ENCODE measurements around the gene RPF1. TPM values are rescaled to one million over a fixed set of nuclear protein-coding genes. Genes with fewer than 3 reads are reported as not detected.

The RPF1 gene, protein sequence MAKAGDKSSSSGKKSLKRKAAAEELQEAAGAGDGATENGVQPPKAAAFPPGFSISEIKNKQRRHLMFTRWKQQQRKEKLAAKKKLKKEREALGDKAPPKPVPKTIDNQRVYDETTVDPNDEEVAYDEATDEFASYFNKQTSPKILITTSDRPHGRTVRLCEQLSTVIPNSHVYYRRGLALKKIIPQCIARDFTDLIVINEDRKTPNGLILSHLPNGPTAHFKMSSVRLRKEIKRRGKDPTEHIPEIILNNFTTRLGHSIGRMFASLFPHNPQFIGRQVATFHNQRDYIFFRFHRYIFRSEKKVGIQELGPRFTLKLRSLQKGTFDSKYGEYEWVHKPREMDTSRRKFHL
- total RNA-seq (10 to 100 TPM; 60.1 to 63.5 TPM), polyA plus RNA-seq (59.7 TPM)

DNA sequence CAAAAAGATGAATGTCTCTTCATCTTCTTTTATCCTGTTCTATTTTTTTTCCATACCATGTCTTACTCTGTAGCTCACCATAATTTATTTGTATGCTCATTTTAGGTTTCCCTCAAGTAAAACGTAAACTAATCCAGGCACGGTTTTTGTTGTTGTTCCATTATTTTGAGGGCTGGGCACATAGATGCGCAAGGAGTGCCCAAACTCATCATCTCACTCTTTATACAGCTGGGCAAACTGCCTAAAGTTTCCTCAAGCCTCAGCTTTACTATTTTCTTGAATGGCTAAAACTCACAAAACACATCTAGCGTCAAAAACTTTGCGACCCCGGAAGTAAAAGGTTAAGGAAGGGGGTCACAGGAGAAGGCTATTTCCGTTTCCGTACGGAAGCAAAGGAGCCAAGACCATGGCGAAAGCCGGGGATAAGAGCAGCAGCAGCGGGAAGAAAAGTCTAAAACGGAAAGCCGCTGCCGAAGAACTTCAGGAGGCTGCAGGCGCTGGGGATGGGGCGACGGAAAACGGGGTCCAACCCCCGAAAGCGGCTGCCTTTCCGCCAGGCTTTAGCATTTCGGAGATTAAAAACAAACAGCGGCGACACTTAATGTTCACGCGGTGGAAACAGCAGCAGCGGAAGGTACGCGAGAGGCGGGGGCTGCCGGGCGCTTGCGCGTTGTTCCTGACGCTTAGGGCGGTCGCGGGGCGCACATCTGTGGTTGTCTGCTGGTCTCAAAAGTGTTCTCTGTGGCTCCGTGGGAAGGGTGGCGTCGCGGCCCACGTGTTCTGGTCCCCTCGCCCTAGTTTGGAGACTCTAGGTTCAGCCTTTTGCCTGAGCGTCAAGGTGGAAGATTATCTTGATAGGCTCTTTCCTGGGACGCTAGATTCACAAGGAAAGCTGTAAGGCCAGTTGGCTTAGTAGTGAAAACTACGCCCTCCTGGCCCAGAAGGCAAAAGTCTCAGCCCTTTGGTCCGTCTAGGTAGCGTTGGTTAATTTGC, at the start of gene RPF1:
TSS of gene RPF1 (plus strand) at position 391 of the 993 bp plus-strand sequence. CDS start at position 407, 16 bp downstream.
- Histone ChIP-seq H3K9me3 (ENCODE audit: low read length) (no peaks in the 10 kb centered on the region), H3K36me3 (ENCODE audit: insufficient read depth, low read length) (peaks cover 20% of the 10 kb centered on the region), H3K27ac (ENCODE audit: low read depth, low read length) (peak within 1 kb of the TSS; percentile 85), H3K4me1 (ENCODE audit: insufficient read depth, low read length) (peaks cover 35% of the 10 kb centered on the region), H3K27me3 (ENCODE audit: insufficient read depth, low read length, poor library complexity, severe bottlenecking) (no peaks in the 10 kb centered on the region), H3K4me3 (ENCODE audit: low read length) (peak within 1 kb of the TSS; percentile 54)
- Mint-ChIP-seq H3K27ac (peak within 1 kb of the TSS; percentile 97 to 100 (median 99)), H3K4me3 (peak within 1 kb of the TSS; percentile 98 to 100 (median 99)), H3K4me1 (peaks cover 39 to 55% (median 47%) of the 10 kb centered on the region in 3 donors), H3K27me3 (peaks cover 17 to 38% of the 10 kb centered on the region in 2 donors), H3K36me3 (peaks cover 21 to 40% (median 28%) of the 10 kb centered on the region in 3 donors), H3K9me3 (peaks cover 3 to 9% (median 6%) of the 10 kb centered on the region in 5 donors)
- POLR2A ChIA-PET, result interaction anchor here (0.6 to 3.0 kb wide), 6 partner anchors 27 to 94 kb away, joined by 3 to 13 read pairs (median 3); partner anchors contain the start of genes CTBS, GNG5 and SPATA1
- CTCF ChIA-PET, result interaction anchor here (0.9 to 1.8 kb wide), 7 partner anchors 23 to 338 kb away, joined by 4 to 8 read pairs (median 4); partner anchors contain the start of genes CTBS, GNG5, PRKACB and SPATA1
- DNase-seq, result peak; percentile 68 to 89 (median 85)

- Mint-ChIP-seq H3K4me3 (no peak overlapping the region), H3K27ac (peak overlapping the region in 1 of 8 donors; percentile 22), H3K4me1 (peaks cover 0 to 11% (median 9%) of the 10 kb centered on the region in 3 donors), H3K36me3 (peaks cover 0 to 6% (median 0%) of the 10 kb centered on the region in 3 donors), H3K27me3 (no peaks in the 10 kb centered on the region), H3K9me3 (peaks cover 0 to 7% (median 2%) of the 10 kb centered on the region in 5 donors)
- CTCF ChIA-PET, result interaction anchor here (1.2 kb wide), 1 partner anchor 190 kb away, joined by 3 read pairs; no protein-coding TSS in a partner anchor
- Histone ChIP-seq H3K36me3 (ENCODE audit: insufficient read depth, low read length) (no peaks in the 10 kb centered on the region), H3K27ac (ENCODE audit: low read depth, low read length) (no peak overlapping the region), H3K27me3 (ENCODE audit: insufficient read depth, low read length, poor library complexity, severe bottlenecking) (no peaks in the 10 kb centered on the region), H3K4me3 (ENCODE audit: low read length) (no peak overlapping the region), H3K4me1 (ENCODE audit: insufficient read depth, low read length) (peaks cover 22% of the 10 kb centered on the region), H3K9me3 (ENCODE audit: low read length) (no peaks in the 10 kb centered on the region)
- no peak for DNase-seq
- POLR2A ChIA-PET, result no interaction called here
These were observed 48.5 kb upstream of the RPF1 start for GRCh38 chr1:84430546-84430945.

DNA sequence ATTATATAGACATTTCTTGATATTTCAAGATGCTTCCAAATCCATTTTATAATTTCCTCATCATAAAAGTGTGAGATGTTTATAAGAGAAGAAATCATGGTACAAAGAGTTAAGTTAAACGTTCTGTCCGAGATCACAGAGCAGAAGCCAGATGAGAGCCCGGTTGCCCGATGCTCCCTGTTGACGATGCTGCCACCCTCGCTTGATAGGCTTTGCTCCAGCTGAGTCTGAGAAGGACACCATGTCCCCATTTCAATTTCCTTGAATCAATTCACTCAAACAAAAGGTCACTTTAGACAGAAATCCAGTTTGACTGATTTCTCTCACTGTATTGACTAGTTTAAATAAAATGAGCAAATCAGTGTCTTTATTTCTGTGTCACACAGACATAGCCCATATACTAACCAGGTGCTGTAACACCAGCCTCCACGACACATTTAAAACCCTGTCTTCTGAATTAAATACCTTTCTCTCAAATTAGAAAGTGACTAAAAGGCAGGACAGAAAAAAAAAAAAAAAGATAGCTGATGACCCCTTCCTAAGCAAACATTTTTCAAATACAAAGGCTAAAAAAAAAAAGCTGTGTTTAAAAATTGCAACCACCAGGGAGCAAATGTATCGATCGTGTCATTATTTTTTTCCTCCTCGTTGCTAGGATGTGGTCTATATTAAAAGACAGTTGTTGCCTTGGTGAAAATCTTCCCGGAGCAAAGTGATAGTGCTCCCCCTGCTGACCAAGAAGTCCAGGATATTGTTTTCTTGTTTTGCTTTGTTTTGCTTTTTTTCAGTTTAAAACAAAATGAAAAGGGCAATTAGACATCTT, 45.6 kb upstream of the RPF1 start:
- peak in 4 of 5 donors; percentile 35 to 81 (median 74) for DNase-seq
- H3K4me3 Mint-ChIP-seq, result peak overlapping the region; percentile 61 to 86 (median 73)
- CTCF ChIA-PET, result interaction anchor here (0.7 to 3.2 kb wide), 20 partner anchors 8 to 506 kb away, joined by 3 to 34 read pairs (median 4); partner anchors contain the start of gene PRKACB

GRCh38 chr1:84434081-84434769, 44.8 kb upstream of the RPF1 start:
- no peaks in the 10 kb centered on the region for H3K36me3 ChIP-seq (ENCODE audit: insufficient read depth, low read length)
- peak overlapping the region; percentile 28 for H3K4me3 ChIP-seq (ENCODE audit: low read length)
- H3K9me3 ChIP-seq (ENCODE audit: low read length), result no peaks in the 10 kb centered on the region
- CTCF ChIA-PET, result interaction anchor here (0.7 to 3.2 kb wide), 18 partner anchors 8 to 507 kb away, joined by 3 to 34 read pairs (median 4); partner anchors contain the start of gene PRKACB
- POLR2A ChIA-PET, result interaction anchor here (0.6 to 3.1 kb wide), 5 partner anchors 290 to 1736 kb away, joined by 4 to 20 read pairs (median 5); partner anchors contain the start of gene PRKACB
- peak in 1 of 5 donors; percentile 5 for DNase-seq
- no peaks in the 10 kb centered on the region for H3K27me3 ChIP-seq (ENCODE audit: insufficient read depth, low read length, poor library complexity, severe bottlenecking)
- no peak overlapping the region for H3K27ac ChIP-seq (ENCODE audit: low read depth, low read length)
- Mint-ChIP-seq H3K4me3 (peak overlapping the region; percentile 61 to 86 (median 73)), H3K9me3 (peaks cover 0 to 7% (median 2%) of the 10 kb centered on the region in 5 donors), H3K27me3 (peaks cover 0 to 2% of the 10 kb centered on the region in 2 donors), H3K36me3 (peaks cover 0 to 6% (median 0%) of the 10 kb centered on the region in 3 donors), H3K4me1 (peaks cover 0 to 21% (median 9%) of the 10 kb centered on the region in 3 donors), H3K27ac (peak overlapping the region in 7 of 8 donors; percentile 30 to 88 (median 83))
- peaks cover 43% of the 10 kb centered on the region for H3K4me1 ChIP-seq (ENCODE audit: insufficient read depth, low read length)

More for the DNA sequence above, 45.6 kb upstream of the RPF1 start:
- Histone ChIP-seq H3K9me3 (ENCODE audit: low read length) (no peaks in the 10 kb centered on the region), H3K36me3 (ENCODE audit: insufficient read depth, low read length) (no peaks in the 10 kb centered on the region), H3K27ac (ENCODE audit: low read depth, low read length) (peak overlapping the region; percentile 49), H3K4me1 (ENCODE audit: insufficient read depth, low read length) (peaks cover 43% of the 10 kb centered on the region), H3K27me3 (ENCODE audit: insufficient read depth, low read length, poor library complexity, severe bottlenecking) (no peaks in the 10 kb centered on the region), H3K4me3 (ENCODE audit: low read length) (peak overlapping the region; percentile 28)
- Mint-ChIP-seq H3K9me3 (peaks cover 0 to 7% (median 2%) of the 10 kb centered on the region in 5 donors), H3K27ac (peak overlapping the region in 7 of 8 donors; percentile 76 to 88 (median 83)), H3K4me1 (peaks cover 0 to 21% (median 9%) of the 10 kb centered on the region in 3 donors), H3K27me3 (peaks cover 0 to under 1% of the 10 kb centered on the region in 2 donors), H3K36me3 (peaks cover 0 to 6% (median 0%) of the 10 kb centered on the region in 3 donors)
- POLR2A ChIA-PET, result interaction anchor here (0.6 to 3.1 kb wide), 5 partner anchors 289 to 1736 kb away, joined by 4 to 20 read pairs (median 5); partner anchors contain the start of gene PRKACB

DNA sequence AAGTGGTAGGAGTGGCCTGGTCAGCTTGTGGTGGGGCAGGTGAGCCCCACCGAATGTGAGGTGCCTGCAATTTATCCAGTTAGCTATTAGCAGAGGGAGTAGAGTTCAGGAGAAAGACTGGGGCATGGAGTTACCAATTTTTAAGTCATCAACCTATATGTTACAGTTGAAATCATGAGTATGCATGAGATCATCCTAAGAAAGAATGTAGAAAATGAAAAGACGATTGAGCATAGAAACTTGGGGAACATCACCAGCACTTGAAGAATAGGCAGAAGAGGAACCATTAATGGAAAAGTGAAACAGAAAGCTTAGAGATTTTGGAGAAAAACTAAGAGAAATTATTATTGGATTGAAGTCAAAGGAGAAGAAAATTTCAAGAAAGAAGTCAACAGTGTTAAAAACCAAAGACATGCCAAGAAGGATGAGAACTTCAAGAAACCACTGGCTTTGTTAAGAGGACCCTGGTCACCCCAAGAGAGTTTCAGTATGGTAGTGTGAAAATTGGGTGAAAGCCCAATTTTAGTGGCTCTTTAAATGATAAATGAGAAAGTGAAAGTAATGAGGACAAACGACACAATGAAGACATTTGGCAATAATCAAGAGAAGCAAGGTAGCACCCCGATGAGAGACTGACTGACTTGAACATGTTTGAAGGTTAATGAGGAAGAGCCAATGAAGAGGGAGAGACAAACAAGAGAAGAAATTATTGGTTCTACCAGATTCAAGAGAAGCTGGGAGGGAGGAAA, 44.1 kb upstream of the RPF1 start:
- POLR2A ChIA-PET, result interaction anchor here (0.6 to 3.1 kb wide), 2 partner anchors 45 to 290 kb away, joined by 3 to 20 read pairs; partner anchors contain the start of gene PRKACB
- Histone ChIP-seq H3K4me3 (ENCODE audit: low read length) (peak overlapping the region; percentile 27), H3K27me3 (ENCODE audit: insufficient read depth, low read length, poor library complexity, severe bottlenecking) (no peaks in the 10 kb centered on the region), H3K36me3 (ENCODE audit: insufficient read depth, low read length) (no peaks in the 10 kb centered on the region), H3K4me1 (ENCODE audit: insufficient read depth, low read length) (peaks cover 43% of the 10 kb centered on the region), H3K9me3 (ENCODE audit: low read length) (no peaks in the 10 kb centered on the region), H3K27ac (ENCODE audit: low read depth, low read length) (no peak overlapping the region)
- no peak overlapping the region for H3K4me3 Mint-ChIP-seq
- peaks cover 0 to 21% (median 9%) of the 10 kb centered on the region in 3 donors for H3K4me1 Mint-ChIP-seq
- no peak overlapping the region for H3K27ac Mint-ChIP-seq
- CTCF ChIA-PET, result interaction anchor here (1.0 to 3.2 kb wide), 8 partner anchors 8 to 505 kb away, joined by 3 to 34 read pairs (median 5); partner anchors contain the start of gene PRKACB
- H3K9me3 Mint-ChIP-seq, result peaks cover 0 to 2% (median 1%) of the 10 kb centered on the region in 5 donors
- H3K36me3 Mint-ChIP-seq, result peaks cover 0 to 6% (median 0%) of the 10 kb centered on the region in 3 donors
- peak in 2 of 5 donors; percentile 24 to 44 for DNase-seq
- peaks cover 0 to 2% of the 10 kb centered on the region in 2 donors for H3K27me3 Mint-ChIP-seq

Measured in CD8-positive, alpha-beta memory T cell (primary cell).